Effector memory CD8-positive, alpha-beta T cell (primary cell): ENCODE measurements around the gene CACNA1D.
A peak's percentile ranks its signal among the peaks of the same experiment; 100 is the strongest.

ENCODE experiments used
- ATAC-seq: fragments of 150-1000 bp; cut with Tn5 transposase; replicated peaks from 2 replicates; pipeline ENCODE4 v1.10.0; 2021; ENCODE audit warnings: mild to moderate bottlenecking, moderate library complexity
- DNase-seq, 3 experiments: peaks; one replicate each; pipeline ENCODE4 v3.0.0; 2021
- H3K27ac Mint-ChIP-seq, 2 donors: one replicate each; pipeline ENCODE4 v1.8.0; 2022; ENCODE audit warnings: mild to moderate bottlenecking in 2 of 2, mixed read lengths in 2 of 2, moderate library complexity in 2 of 2
- H3K27me3 Mint-ChIP-seq, 2 donors: one replicate each; pipeline ENCODE4 v1.8.0; 2022; ENCODE audit warnings: mixed read lengths in 2 of 2
- H3K36me3 Mint-ChIP-seq: one replicate; pipeline ENCODE4 v1.8.0; 2022; ENCODE audit warnings: mild to moderate bottlenecking, moderate library complexity, mixed read lengths; ENCODE audit not compliant: insufficient read depth
- H3K4me1 Mint-ChIP-seq, 2 donors: one replicate each; pipeline ENCODE4 v1.8.0; 2022; ENCODE audit warnings: low read depth in 2 of 2, mixed read lengths in 2 of 2
- H3K4me3 Mint-ChIP-seq, 2 donors: one replicate each; pipeline ENCODE4 v1.8.0; 2022; ENCODE audit warnings: mild to moderate bottlenecking in 2 of 2, mixed read lengths in 2 of 2, moderate library complexity in 2 of 2
- H3K9me3 Mint-ChIP-seq, 2 donors: one replicate each; pipeline ENCODE4 v1.8.0; 2022; ENCODE audit warnings: mixed read lengths in 2 of 2

Gene CACNA1D

GRCh38 chr3:53829605-53830004, 335.2 kb downstream of the CACNA1D start:
- ATAC-seq = no peak
- no peaks in the 10 kb centered on the region for H3K9me3 Mint-ChIP-seq
- H3K4me1 Mint-ChIP-seq = no peaks in the 10 kb centered on the region
- H3K4me3 Mint-ChIP-seq = no peak overlapping the region
- no peaks in the 10 kb centered on the region for H3K36me3 Mint-ChIP-seq
- no peak for DNase-seq
- no peak overlapping the region for H3K27ac Mint-ChIP-seq
- no peaks in the 10 kb centered on the region for H3K27me3 Mint-ChIP-seq

- H3K27ac Mint-ChIP-seq = no peak overlapping the region
- H3K4me3 Mint-ChIP-seq = no peak overlapping the region
- H3K36me3 Mint-ChIP-seq = no peaks in the 10 kb centered on the region
- H3K9me3 Mint-ChIP-seq = no peaks in the 10 kb centered on the region
- ATAC-seq (no peak), DNase-seq (no peak)
- H3K27me3 Mint-ChIP-seq = no peaks in the 10 kb centered on the region
- no peaks in the 10 kb centered on the region for H3K4me1 Mint-ChIP-seq
Observed at GRCh38 chr3:53830944-53831343, 336.5 kb downstream of the CACNA1D start.

- no peaks in the 10 kb centered on the region for H3K36me3 Mint-ChIP-seq
- no peak overlapping the region for H3K27ac Mint-ChIP-seq
- no peak for DNase-seq
- H3K9me3 Mint-ChIP-seq = no peaks in the 10 kb centered on the region
- peaks cover 3 to 4% of the 10 kb centered on the region in 2 donors for H3K27me3 Mint-ChIP-seq
- peaks cover 0 to 8% of the 10 kb centered on the region in 2 donors for H3K4me1 Mint-ChIP-seq
- H3K4me3 Mint-ChIP-seq = no peak overlapping the region
- no peak for ATAC-seq
Observed at GRCh38 chr3:53833053-53833645, 338.7 kb downstream of the CACNA1D start.

- Mint-ChIP-seq H3K4me1 (peaks cover 0 to 9% of the 10 kb centered on the region in 2 donors), H3K4me3 (no peak overlapping the region), H3K36me3 (no peaks in the 10 kb centered on the region), H3K27ac (no peak overlapping the region), H3K27me3 (peaks cover 7 to 10% of the 10 kb centered on the region in 2 donors), H3K9me3 (no peaks in the 10 kb centered on the region)
- ATAC-seq (no peak), DNase-seq (no peak)
Observed at GRCh38 chr3:53833700-53834099, 339.3 kb downstream of the CACNA1D start.

- Mint-ChIP-seq H3K27me3 (peaks cover 12 to 13% of the 10 kb centered on the region in 2 donors), H3K4me1 (peaks cover 0 to 9% of the 10 kb centered on the region in 2 donors), H3K4me3 (no peak overlapping the region), H3K27ac (no peak overlapping the region), H3K36me3 (no peaks in the 10 kb centered on the region), H3K9me3 (no peaks in the 10 kb centered on the region)
- DNase-seq = no peak
- ATAC-seq = no peak
Observed at GRCh38 chr3:53834429-53835095, 340.2 kb downstream of the CACNA1D start.

GRCh38 chr3:53835257-53835656, 340.8 kb downstream of the CACNA1D start:
- no peak for ATAC-seq
- H3K9me3 Mint-ChIP-seq = no peaks in the 10 kb centered on the region
- H3K27ac Mint-ChIP-seq = peak overlapping the region; percentile 24 to 56
- DNase-seq = no peak
- H3K4me1 Mint-ChIP-seq = peaks cover 0 to 9% of the 10 kb centered on the region in 2 donors
- H3K36me3 Mint-ChIP-seq = no peaks in the 10 kb centered on the region
- H3K27me3 Mint-ChIP-seq = peaks cover 12 to 18% of the 10 kb centered on the region in 2 donors
- H3K4me3 Mint-ChIP-seq = no peak overlapping the region

- Mint-ChIP-seq H3K9me3 (no peaks in the 10 kb centered on the region), H3K27ac (peak overlapping the region in 1 of 2 donors; percentile 24), H3K4me3 (no peak overlapping the region), H3K36me3 (no peaks in the 10 kb centered on the region), H3K4me1 (peaks cover 0 to 9% of the 10 kb centered on the region in 2 donors), H3K27me3 (peaks cover 12 to 18% of the 10 kb centered on the region in 2 donors)
- DNase-seq (no peak), ATAC-seq (no peak)
Observed at GRCh38 chr3:53836084-53836872, 341.9 kb downstream of the CACNA1D start.

GRCh38 chr3:53837331-53837730, 342.9 kb downstream of the CACNA1D start:
- Mint-ChIP-seq H3K4me3 (no peak overlapping the region), H3K9me3 (no peaks in the 10 kb centered on the region), H3K4me1 (peaks cover 0 to 9% of the 10 kb centered on the region in 2 donors), H3K27me3 (peaks cover 13 to 18% of the 10 kb centered on the region in 2 donors), H3K36me3 (no peaks in the 10 kb centered on the region), H3K27ac (peak overlapping the region in 1 of 2 donors; percentile 60)
- ATAC-seq = peak; percentile 52
- DNase-seq = no peak

GRCh38 chr3:53841296-53841695, 346.9 kb downstream of the CACNA1D start:
- H3K36me3 Mint-ChIP-seq = peaks cover 2% of the 10 kb centered on the region
- ATAC-seq = no peak
- peaks cover 39 to 48% of the 10 kb centered on the region in 2 donors for H3K27me3 Mint-ChIP-seq
- peaks cover 0 to 11% of the 10 kb centered on the region in 2 donors for H3K4me1 Mint-ChIP-seq
- no peak overlapping the region for H3K27ac Mint-ChIP-seq
- no peak for DNase-seq
- H3K9me3 Mint-ChIP-seq = no peaks in the 10 kb centered on the region
- H3K4me3 Mint-ChIP-seq = no peak overlapping the region

- DNase-seq (no peak), ATAC-seq (no peak)
- H3K27me3 Mint-ChIP-seq = peaks cover 42 to 61% of the 10 kb centered on the region in 2 donors
- H3K4me1 Mint-ChIP-seq = peaks cover 0 to 6% of the 10 kb centered on the region in 2 donors
- H3K36me3 Mint-ChIP-seq = peaks cover 2% of the 10 kb centered on the region
- H3K9me3 Mint-ChIP-seq = no peaks in the 10 kb centered on the region
- no peak overlapping the region for H3K27ac Mint-ChIP-seq
- no peak overlapping the region for H3K4me3 Mint-ChIP-seq
Observed at GRCh38 chr3:53842436-53843194, 348.2 kb downstream of the CACNA1D start.

- Mint-ChIP-seq H3K4me1 (peaks cover 0 to 3% of the 10 kb centered on the region in 2 donors), H3K36me3 (peaks cover 2% of the 10 kb centered on the region), H3K4me3 (no peak overlapping the region), H3K27ac (peak overlapping the region in 1 of 2 donors; percentile 49), H3K9me3 (no peaks in the 10 kb centered on the region), H3K27me3 (peaks cover 45 to 60% of the 10 kb centered on the region in 2 donors)
- DNase-seq (no peak), ATAC-seq (no peak)
Observed at GRCh38 chr3:53843195-53844177, 349.1 kb downstream of the CACNA1D start.
